Endometrial microvascular endothelial cells (primary cell): Measurements from ENCODE around the gene KLHL7. TPM values are rescaled to one million over a fixed set of nuclear protein-coding genes. Genes with fewer than 3 reads are reported as not detected.
"Not testable (repeated sequence)": the region's sequence is repeated elsewhere in the genome, so short reads cannot be mapped to it uniquely, and the experiment has no call there.

Experiments
- in situ Hi-C: cut with HindIII; loops from 2 replicates; pipeline ENCODE4 v1.10.0; 2017; ENCODE audit warnings: low sequenced_read_pairs, low pct_unique_long_range_greater_than_20kb; ENCODE audit errors: inconsistent ontology term
- total RNA-seq: library from RNA; depleted of rRNA; stranded (reverse); fragments of >200 nt; gene quantifications from one replicate; pipeline ENCODE4 v1.2.3, GENCODE V29; 2015; ENCODE audit errors: inconsistent ontology term

KLHL7 gene
- total RNA-seq, 1 donor from 2014 or later = 29.5 TPM

DNA sequence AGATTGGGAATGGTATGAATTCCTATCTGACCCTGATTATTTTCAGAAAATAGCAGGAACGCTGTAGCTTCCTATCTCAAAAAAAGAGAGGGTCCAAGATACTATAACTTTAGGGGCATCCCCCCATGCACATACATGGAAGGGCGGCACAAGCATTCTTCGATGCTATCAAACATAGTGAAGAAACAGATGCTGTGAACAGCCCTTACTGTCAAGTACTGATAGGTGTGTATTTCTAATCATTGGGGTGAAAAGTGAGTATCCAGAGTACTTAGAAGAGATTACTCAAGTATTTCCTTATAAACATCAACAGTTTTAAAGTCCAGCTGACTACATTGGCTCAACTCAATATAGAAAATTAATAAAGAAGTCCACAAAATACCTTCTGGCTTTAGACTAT is 59.3 kb downstream of the KLHL7 start:
- in situ Hi-C loops = no loop called here

DNA sequence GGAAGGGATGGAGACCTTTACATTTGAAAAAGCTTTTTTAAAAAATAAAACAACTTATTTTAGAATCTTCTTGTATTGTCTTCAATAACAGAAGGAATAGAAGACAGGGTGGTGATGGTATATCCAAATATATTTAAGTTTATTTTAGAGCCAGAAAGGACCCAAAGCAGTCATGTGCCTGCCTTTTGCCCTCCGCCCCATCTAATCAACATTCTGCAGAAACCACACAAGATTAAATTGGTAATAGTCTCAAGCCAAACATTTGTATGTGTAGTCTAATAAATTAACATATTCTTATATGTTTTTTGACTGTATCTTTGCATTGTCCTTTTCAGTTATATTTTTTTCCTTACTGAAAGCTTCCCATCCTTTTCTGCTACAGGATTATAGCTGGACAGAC is 59.7 kb downstream of the KLHL7 start:
- in situ Hi-C loops = no loop called here

- in situ Hi-C loops = no loop called here
These were observed 62.1 kb downstream of the KLHL7 start for GRCh38 chr7:23167691-23168090.

DNA sequence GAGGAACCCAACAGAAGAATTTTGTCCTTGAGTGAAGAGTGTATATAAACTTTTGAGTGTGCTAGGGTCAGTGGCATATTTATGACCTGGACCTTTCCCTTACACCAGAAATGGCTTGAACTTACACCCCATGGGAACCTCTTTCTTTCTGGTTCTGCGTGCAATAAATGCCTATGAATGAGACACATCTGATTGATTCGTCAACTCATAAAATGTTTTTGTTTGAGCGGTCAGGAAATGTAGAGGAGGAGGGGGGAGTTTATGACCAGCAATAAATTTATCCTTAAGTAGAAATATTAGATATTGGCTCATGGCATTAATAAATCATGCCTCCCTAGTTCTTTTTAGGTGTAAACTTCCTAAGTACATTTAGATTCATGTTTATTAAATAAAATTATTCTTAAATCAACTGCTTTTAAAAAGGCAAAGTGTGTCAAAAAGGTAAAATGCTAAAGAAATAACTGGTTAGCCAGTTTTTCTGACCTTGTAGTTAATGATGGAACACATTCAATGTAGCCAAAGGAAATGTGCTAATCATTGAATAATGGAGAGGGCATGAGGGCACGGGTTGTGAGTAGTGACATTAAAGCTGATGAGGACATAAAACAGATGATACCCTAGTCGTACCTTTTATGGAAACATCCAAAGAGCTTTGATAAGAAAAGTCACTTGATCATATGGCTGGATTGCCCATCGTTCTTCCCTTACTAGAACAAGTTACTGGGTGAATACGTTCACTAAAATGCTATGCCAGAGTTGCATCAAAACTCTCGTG is 62.7 kb downstream of the KLHL7 start:
- in situ Hi-C loops = no loop called here

DNA sequence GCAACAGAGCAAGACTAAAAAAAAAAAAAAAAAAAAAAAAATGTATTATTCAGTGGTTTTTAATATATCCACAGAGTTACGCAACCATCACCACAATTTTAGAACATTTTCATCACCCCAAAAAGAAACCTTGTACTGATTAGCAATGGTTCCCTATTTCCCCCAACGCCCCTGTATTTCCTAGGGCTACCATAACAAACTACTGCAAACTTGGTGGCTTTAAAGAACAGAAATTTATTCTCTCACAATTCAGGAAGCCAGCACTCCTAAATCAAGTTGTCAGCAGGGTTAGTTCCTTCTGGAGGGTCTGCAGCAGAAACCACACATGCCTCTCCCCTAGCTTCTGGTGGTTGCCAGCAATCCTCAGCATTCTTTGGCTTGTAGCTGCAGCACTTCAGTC is 70.4 kb downstream of the KLHL7 start:
- in situ Hi-C loops = no loop called here

DNA sequence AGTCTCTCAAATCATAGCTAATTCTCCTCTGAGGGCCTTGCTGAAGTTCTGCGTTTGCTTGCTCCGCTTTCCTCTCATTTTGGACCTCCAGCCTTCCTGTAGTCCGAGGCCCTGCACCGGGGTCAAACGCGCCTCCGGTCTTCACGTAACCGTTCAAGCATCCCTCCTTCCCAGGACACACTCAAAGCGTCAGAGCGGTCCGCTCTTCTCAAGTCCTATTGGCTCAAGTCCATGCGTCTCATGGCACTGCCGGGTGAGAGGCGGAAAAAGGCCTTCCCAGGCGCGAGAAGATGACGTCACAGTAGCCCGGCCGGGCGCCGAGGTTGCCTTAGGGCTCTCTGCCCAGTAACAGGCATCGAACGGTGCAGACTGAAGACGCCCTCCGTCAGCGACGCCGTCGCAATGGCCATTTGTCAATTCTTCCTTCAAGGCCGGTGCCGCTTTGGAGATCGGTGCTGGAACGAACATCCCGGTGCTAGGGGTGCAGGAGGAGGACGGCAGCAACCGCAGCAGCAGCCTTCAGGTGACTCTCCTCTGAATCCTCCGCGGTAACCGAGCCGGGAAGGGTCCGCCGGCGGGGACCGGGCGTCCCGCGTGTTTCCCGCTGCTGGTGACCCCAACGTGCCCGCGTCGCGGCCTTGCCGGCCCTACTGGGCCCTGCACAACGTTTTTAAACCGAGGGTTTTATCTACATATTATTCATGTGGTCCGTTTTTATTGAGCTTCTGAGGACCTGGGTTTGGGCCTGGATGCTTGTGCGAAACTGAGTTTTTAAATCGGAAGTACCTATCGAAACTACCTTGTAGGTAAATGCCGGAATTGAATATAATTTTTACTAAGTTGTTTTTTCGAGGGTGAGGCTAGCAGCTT is 76.3 kb downstream of the KLHL7 start, which contains the start of gene NUP42:
NUP42 (plus strand) TSS at position 365 of the 870 bp plus-strand sequence; CDS start at position 403, 38 bp downstream.
- in situ Hi-C loops = no loop called here

- in situ Hi-C loops = no loop called here
These were observed 77.9 kb downstream of the KLHL7 start for GRCh38 chr7:23183279-23184012.

GRCh38 chr7:23184291-23184690 is 78.7 kb downstream of the KLHL7 start:
- in situ Hi-C loops = no loop called here

DNA sequence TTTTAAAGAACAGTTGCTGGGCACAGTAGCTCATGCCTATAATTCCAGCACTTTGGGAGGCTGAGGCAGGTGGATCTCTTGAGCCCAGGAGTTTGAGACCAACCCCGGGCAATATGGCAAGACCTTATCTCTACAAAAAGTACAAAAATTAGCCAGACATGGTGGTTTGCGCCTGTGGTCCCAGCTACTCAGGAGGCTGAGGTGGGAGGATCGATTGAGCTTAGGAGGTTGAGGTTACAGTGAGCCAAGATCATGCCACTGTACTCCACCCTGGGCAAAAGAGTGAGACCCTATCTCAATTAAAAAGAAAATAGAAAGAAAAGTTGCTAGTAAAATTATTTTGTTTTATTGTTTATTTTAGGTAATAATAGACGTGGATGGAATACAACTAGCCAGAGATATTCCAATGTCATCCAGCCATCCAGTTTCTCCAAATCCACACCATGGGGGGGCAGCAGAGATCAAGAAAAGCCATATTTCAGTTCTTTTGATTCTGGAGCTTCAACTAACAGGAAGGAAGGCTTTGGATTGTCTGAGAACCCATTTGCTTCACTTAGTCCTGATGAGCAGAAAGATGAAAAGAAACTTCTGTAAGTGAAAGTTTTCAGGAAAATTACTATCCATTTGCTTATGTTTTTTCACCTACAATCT is 79.2 kb downstream of the KLHL7 start:
- in situ Hi-C loops = no loop called here

DNA sequence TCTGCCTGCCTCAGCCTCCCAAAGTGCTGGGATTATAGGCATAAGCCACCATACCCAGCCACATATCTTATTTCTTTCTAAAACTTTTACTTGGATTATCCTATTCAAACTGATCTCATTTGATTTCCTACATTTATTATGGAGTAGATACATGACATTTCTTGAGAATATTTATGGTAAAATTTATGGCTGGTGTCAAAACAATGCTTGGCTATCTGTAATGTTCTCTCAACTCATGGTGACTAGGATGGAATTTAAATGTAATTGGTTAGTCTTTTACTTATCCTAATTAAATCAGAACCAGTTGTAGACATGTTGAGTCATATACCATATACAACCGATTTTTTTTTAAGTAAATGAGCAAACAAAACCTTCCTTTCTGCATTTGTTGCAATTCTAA is 80.4 kb downstream of the KLHL7 start:
- in situ Hi-C loops = no loop called here

DNA sequence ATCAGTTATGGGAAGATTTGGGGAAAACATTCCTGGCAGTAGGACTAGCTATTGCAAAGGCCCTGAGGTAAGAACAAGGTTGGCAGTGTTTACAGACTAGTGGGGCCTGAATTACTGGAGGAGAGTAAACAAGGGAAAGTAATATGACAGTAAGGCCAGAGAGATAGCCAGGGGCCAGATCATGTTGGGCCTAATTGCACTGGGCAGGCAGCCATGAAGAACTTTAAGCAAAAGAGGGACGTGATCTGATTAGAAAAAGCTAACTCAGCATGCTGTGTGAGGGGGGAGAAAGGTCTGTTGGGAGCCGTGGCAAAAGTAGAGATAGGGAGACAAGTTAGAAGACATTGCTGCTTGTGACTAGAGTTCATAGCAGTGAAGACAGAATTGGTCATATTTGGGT is 85.4 kb downstream of the KLHL7 start:
- in situ Hi-C loops = no loop called here

DNA sequence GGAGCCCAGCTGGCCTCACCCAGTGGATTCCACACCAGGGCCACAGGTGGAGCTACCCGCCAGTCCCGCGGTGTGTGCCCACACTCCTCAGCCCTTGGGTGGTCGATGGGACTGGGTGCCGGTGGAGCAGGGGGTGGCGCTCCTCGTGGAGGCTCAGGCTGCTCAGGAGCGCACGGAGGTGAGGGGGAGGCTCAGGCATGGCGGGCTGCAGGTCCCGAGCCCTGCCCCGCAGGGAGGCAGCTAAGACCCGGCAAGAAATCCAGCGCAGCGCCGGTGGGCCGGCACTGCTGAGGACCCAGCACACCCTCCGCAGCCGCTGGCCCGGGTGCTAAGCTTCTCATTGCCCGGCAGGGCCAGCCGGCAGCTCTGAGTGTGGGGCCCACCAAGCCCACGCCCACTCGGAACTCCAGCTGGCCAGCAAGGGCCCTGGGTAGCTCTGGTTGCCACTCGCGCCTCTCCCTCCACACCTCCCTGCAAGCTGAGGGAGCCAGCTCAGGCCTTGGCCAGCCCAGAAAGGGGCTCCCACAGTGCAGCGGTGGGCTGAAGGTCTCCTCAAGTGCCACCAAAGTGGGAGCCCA is 88.2 kb downstream of the KLHL7 start:
- in situ Hi-C loops = not testable (repeated sequence)

DNA sequence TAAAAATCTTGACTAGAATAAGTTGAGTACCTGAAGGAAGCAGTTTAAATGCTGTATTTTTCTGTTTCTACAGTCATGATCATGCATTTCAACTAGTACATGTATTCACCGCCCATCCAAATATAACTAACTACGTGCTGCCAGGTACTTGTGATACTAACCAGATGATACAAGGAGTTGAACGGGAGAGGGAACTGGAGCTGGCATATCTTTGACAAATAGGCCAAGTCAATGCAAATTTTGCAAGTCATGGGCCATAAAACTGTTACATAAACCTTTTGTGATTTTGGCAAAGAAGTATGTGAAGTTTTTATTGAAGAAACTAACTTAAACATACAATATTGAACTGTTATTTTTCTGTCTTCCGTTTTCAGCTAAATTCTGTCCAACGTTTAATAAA is 90.7 kb downstream of the KLHL7 start:
- in situ Hi-C loops = no loop called here

DNA sequence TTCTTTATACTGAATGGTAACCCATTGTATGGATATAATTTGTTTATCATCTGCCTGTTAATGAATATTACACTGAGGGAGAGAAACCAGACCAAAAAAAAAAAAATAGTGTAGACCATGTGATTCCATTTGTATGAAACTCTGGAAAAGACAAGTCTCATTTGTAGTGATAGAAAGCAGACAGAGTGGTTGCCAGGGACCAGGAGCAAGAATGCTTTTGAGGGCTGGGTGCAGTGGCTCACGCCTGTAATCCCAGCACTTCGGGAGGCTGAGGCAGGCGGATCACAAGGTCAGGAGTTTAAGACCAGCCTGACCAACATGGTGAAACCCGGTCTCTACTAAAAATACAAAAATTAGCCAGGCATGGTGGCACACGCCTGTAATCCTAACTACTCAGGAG is 92.2 kb downstream of the KLHL7 start:
- in situ Hi-C loops = not testable (repeated sequence)

- in situ Hi-C loops = no loop called here
These were observed 94.7 kb downstream of the KLHL7 start for GRCh38 chr7:23200331-23200730.

DNA sequence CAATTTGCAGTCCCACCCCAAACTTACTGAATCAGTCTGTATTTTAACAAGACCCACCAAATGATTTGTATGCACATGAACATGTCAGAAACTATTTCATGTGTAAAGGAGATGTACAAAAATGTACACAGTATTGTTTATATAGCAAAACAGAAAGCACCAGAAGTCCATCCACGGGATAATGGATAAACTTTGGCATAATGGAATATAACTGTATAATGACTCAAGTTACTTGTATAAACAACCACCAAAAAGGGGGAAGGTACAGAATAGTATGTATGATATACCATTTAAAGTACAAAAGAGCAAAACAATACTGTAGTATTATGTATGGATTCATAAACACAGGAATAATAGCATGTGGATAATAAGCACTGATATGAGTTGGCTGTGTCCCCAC is 98.7 kb downstream of the KLHL7 start:
- in situ Hi-C loops = no loop called here

GRCh38 chr7:23205577-23205908 is 100.0 kb downstream of the KLHL7 start:
- in situ Hi-C loops = no loop called here

GRCh38 chr7:23205909-23206767 is 100.6 kb downstream of the KLHL7 start:
- in situ Hi-C loops = no loop called here
